OCI-LY7 (cell line): Measurements from ENCODE around the gene STK26.

Experiments
- EZH2phosphoT487 ChIP-seq: fragments of 200-600 bp; sonication (generic); IDR thresholded peaks from 2 replicates; pipeline ENCODE4 v1.6.1; 2018; ENCODE audit warnings: low read depth, borderline replicate concordance, mild to moderate bottlenecking, mixed run types, antibody characterized with exemption, low read length, moderate library complexity, mixed read lengths
- TF ChIP-seq, protein P1 (sequence below): fragments of 200-600 bp; sonication (generic); conservative IDR thresholded peaks from 2 replicates; pipeline ENCODE4 v1.5.1; 2014; ENCODE audit warnings: mild to moderate bottlenecking, antibody characterized with exemption, low read length, moderate library complexity, mixed read lengths

DNA sequence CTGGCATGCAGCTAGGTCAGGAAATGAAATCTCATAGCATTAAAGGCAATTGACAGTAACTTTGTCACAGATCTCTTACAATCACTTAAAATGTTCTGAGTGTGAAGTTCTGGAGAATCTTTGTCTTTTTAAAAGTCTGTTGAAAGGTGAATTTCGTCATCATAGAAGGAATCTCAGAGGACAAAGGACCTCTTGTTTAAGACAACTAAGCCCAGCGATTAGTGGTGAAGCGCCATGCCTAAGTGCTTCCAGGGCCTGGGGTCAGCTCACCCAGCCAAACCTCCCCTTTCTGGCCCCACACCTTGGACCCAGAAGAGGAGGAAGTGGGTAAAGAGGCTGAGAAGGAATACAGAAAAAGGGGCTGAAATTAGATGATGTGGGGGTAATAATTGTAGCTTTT lies 96.2 kb downstream of the STK26 start:
- TF ChIP-seq, protein P1, sequence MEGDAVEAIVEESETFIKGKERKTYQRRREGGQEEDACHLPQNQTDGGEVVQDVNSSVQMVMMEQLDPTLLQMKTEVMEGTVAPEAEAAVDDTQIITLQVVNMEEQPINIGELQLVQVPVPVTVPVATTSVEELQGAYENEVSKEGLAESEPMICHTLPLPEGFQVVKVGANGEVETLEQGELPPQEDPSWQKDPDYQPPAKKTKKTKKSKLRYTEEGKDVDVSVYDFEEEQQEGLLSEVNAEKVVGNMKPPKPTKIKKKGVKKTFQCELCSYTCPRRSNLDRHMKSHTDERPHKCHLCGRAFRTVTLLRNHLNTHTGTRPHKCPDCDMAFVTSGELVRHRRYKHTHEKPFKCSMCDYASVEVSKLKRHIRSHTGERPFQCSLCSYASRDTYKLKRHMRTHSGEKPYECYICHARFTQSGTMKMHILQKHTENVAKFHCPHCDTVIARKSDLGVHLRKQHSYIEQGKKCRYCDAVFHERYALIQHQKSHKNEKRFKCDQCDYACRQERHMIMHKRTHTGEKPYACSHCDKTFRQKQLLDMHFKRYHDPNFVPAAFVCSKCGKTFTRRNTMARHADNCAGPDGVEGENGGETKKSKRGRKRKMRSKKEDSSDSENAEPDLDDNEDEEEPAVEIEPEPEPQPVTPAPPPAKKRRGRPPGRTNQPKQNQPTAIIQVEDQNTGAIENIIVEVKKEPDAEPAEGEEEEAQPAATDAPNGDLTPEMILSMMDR: no peak
- TF ChIP-seq EZH2phosphoT487: no peak
